ENCODE measurements around the gene CPZ.
"Not testable (repeated sequence)": the region's sequence is repeated elsewhere in the genome, so short reads cannot be mapped to it uniquely, and the experiment has no call there.

CPZ gene

DNA sequence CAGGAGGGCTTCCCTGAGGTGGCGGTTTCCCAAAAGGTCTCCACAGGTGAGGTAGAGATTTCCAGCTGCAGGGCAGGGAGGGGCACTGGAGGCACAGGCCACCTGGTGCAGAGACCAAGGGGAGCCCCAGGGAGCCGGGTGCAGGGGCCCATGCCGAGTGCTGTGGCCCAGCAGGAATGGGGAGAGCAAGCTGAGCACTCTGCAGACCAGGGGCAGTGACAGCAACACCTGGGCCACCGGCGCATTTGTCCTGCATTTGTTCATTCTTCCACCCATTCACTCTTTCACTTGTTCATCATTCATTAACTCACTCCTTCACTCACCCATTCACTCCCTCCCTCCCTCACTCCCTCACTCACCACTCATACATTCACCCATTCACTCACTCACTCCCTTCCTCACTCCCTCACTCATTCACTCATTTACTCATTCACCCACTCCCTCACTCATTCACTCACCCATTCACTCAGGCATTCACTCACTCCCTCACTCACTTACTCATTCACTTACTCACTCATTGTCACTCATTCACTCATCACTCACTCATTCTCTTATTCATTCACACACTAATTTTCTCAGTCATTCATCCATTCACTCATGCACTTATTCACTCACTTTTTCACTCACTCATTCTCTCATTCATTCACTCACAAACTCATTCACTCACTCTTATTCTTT is 16.3 kb downstream of the CPZ start:
- no peak for DNase-seq (ENCODE audit: low read depth in 1 of 2, low spot score in 1 of 2)

DNA sequence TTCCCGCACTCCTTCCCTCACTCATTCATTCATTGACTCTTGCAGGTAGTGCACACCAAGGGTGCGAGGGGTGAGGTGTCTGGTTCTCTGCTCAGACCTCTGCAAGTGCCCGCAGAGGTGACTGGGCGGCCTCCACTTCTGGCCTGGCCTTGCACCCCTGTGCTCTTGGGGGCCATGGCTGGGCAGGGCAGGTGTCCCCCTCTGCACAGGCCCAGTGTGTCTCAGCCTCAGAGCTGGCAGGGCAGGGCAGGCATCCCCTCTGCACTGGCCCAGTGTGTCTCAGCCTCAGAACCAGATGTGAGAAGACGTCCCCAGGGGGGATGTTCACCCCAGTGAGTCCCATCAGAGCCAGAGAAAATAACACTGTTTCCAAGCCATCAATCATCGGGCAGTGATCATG is 16.8 kb downstream of the CPZ start:
- DNase-seq (ENCODE audit: low read depth in 1 of 2, low spot score in 1 of 2) = no peak

DNA sequence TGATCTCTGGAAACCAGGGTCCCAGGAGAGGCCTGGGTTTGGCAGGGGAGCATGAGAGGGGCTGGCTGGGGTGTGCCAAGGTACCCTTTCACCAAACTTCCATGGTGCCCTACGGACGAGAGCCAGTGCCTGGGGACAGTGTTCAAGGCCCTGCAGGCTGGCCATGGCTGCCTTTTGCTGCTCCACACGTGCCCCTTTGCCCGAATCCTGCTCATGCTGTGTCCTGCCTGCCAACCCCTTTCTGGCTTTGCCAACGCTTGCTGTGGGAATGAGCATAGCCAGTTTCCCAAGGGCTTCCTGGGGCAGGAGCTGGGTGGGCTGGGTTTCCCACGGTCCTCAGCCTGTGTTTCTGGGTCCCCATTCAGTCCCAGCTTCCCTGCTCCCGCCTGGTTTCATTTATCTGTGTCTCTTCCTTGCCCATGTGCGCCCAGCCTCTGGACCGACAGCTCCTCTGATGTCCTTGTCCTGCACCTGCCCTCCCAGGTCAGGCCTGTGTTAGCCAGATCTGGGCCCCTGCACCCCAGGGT is 17.3 kb downstream of the CPZ start:
- no peak for DNase-seq (ENCODE audit: low read depth in 1 of 2, low spot score in 1 of 2)

DNA sequence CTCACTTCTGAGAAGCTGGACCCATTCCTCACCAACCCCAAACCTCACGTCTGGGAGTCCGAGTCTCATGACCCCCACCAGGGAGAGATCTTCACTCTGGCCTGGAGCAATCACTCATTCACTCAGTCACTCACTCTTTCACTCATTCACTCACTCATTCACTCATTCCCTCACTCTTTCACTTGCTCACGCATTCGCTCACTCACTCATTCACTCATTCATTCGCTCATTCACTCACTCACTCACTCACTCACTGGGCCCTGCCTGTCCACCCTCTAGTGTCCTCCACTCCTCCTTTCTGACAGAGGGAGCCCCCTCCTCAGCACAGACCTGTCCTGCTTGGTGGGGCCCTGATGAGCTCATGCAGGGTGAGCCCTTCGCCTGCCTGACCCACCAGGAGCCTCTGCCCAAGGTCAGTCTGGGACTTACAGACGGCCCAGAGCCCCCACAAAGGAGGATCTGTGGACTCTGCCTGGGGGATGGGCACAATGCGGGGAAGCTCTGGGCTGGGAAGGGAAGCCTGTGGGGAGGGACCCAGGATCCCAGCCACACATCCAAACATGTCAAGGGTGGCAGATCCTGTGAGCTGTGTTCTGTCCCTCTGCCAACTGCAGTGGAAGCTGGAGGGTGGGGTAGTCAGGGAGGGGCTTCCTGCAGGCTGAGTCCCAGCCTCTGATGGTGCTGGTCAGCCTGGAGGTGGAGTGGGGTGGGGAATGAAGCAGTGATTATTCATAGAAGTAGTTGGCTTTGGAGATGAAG is 18.5 kb downstream of the CPZ start:
- no peak for DNase-seq (ENCODE audit: low read depth in 1 of 2, low spot score in 1 of 2)

DNA sequence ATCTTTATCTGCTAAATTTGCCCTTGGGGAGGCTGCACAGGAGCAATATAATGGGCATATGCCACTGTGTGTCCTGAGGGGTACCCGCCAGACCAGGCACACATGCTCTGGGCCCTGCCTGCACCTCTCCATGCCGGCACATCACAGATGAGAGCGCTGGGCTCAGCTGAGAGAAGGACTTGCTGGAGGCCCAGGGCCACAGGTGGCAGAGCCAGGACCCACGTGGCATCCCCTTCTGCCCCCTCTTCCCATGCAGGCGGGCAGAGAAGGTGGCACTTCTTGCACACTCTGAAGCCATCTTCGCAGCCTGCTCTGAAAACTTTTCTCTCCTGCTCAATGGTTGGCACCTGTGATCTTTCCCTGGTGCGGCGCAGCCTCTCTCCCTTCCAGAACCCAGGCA is 20.1 kb downstream of the CPZ start:
- DNase-seq (ENCODE audit: low read depth in 1 of 2, low spot score in 1 of 2) = no peak

DNA sequence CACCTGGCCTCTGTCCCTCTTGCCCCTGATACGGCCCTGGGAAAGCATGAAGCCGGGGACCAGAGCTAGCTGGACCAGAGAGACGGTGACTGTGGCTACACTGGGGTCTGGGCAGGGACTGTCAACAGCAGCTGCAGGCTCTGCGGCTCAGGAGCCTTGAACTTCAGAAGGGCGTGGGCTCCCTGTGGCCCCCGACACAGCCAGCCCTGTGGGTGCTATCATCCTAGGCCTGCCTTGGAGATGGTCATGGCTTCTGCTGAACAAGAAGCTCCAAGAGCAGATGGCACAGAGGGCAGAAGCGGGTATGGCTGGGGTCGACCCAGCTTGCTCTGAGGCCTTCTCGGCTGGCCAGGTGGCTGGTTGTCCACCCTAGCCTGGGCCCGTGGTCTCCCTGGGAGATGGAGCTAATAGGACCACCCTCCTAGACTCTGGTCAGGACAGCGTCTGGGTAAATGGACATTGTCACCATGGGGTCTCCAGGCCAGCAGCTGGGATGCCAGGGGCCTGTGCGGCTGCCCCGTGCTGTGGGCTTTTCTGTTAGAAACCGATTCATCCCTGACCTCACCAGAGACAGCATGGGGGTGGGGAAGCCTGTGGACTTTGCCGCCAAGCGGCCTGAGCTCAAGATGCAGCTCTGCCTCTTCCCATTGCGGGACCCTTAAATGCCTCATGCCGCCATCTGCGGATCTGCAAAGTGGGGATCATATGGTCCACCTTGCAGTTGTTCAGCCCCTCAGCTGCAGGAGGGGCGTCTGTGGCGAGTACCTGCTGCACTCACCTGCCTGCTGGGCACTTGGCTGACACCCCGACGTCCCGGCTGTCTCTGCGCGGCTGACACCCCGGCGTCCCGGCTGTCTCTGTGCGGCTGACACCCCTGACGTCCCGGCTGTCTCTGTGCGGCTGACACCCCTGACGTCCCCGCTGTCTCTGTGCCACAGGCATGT is 21.1 kb downstream of the CPZ start:
- DNase-seq (ENCODE audit: low read depth in 1 of 2, low spot score in 1 of 2) = no peak

DNA sequence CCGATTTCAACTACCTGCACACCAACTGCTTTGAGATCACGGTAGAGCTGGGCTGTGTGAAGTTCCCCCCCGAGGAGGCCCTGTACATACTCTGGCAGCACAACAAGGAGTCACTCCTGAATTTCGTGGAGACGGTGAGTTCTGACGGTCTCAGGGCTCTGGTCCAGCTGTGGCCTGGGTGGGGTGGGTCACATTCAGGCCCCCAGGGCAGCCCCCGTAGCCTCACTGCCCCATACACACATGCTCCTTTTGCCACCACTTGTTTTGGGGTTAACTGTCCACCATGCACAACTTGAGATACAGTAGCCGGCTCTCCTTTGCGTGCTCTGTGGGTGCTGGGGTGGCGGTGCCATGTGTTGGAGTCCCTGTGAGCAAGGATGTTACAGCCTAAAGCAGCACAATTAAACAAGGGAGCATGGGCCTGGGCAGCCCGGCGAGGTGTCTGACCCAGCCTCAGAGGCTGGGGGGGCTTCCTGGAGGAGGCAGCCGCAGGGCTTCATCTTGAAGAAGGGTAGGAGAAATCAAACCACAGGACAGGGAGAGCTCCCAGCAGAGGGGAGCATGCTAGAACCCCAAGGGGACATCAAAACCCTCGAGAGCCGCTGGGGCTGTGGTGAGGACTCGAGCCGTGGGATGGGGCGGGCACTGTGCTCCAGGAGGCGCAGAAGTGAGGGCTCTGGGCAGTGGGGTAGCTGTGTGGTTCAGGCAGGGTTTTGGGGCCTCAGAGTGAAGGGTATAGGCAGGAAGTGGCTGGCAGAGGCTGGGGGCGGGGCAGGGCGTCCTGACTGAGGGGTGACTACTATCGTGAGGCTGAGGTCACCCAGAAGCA is 22.0 kb downstream of the CPZ start:
- DNase-seq (ENCODE audit: low read depth in 1 of 2, low spot score in 1 of 2) = no peak

DNA sequence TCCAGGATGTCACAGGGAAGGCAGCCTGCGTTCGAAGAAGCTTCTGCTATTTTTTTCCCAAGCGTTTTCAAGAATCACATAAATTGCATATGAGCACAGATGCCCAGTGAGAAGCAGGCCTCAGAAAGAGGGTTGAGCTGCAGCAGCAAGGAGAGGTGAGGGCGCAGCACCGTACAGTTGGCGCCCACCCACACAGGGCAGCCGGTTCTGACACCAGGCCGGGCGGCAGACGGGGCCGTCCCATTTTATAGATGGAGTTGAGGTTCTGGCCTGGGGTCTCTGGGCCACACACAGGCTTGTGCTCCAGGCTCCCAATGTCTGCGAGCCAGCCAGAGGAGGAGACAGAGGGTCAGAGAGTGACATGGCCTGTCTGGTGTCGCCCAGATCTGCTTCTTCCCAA is 22.8 kb downstream of the CPZ start:
- DNase-seq (ENCODE audit: low read depth in 1 of 2, low spot score in 1 of 2) = no peak

DNA sequence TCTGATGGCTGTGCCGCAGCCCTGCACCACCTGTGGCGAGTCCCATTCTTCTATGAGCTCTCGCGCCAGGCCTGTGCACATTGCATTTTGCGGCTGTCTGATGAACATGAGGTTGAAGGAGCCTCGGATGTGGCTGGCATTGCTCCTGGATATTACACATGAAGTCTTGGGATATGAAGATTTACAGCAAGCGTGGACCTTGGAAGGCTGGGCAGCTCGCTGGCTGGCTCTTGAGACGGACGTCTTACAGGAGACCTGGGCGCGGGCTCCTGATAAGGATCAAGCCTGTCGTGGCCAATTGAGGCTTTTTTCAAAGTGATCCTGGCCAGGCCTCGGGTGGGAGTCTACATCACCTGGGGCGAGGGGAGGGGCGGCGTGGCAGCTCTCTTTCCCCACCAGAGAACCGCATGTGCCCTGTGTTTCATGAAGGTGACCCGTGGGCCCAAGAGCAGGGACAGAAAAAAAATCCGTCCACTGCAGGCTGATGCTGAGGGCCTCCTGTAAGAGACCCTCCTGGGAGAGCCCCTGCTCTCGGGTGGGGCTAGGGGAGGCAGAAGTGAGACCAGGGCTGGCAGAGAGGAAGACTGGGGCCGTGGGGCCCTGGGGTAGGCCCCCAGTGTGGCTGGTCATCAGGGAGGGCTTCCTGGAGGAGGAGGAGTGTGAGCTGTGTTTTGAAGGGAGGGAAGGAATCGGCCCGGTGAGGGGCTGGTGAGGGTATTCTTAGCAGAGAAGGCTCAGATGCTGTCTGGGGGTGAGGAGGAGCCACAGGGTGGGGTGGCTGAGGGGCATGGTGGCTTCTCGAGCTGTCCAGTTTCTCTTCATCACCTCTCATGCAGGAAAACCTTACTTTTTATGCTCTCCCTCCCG is 23.6 kb downstream of the CPZ start:
- DNase-seq (ENCODE audit: low read depth in 1 of 2, low spot score in 1 of 2) = no peak

DNA sequence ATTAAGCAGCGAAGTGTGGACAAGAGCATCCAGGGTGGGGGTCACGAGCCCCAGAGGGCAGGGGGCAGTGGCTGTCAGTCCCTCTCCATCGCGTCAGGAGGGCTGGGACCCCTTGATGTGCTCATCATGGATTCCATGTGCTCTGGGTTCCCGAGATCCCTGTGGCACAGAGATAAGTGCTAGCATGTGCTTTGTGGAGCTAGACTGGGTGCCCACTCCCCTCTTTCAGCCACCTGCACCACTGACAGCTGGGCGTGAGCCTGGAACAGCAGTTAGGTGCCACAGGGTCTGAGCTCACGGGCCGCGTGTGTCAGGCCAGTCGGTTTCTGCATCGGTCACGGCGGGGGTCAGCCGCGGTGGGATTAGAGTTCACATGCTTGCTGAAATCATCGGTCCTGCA is 24.3 kb downstream of the CPZ start:
- no peak for DNase-seq (ENCODE audit: low read depth in 1 of 2, low spot score in 1 of 2)

DNA sequence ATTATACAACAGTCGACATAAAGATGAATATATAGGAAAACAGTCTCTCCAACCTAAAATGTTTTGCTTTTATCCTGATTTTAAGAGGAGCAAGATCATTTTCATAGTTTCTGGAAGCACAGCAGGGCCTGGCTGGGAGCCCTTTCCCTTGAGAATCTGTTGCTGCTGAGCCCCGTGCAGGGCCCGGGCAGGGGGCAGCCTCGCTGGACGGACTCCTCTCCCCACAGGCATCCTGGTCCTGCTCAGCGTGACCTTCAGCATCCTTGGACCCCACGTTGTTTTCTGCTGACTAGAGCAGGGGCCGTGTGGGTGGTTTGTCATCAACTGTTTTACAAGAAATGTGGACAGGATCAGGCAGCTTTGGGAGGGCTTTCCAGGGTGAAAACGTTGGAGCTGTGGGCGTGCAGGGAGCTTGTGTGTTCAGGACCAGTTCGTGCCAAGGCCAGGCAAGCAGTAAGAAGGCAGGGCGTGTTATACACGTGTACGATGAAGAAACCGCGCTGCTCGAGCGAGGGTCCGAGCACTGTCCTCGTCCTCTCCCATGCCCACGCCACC is 25.0 kb downstream of the CPZ start:
- DNase-seq (ENCODE audit: low read depth in 1 of 2, low spot score in 1 of 2) = no peak

DNA sequence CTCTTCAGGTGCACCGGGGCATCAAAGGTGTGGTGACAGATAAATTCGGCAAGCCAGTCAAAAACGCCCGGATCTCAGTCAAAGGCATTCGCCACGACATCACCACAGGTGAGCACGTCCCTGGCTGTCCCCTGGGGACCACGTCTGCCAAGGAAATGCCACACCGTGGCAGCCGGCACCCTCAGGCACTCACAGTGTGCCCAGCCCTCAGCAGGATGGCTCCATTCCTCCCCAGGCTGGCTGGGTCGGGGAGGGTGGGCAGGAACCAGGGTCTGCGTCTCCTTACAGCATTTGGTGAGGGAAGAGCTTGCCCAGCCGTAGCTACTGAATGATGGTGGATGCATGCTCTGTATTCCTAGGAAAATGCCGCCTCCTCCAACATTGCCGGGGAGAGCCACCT is 25.9 kb downstream of the CPZ start:
- DNase-seq (ENCODE audit: low read depth in 1 of 2, low spot score in 1 of 2) = no peak

DNA sequence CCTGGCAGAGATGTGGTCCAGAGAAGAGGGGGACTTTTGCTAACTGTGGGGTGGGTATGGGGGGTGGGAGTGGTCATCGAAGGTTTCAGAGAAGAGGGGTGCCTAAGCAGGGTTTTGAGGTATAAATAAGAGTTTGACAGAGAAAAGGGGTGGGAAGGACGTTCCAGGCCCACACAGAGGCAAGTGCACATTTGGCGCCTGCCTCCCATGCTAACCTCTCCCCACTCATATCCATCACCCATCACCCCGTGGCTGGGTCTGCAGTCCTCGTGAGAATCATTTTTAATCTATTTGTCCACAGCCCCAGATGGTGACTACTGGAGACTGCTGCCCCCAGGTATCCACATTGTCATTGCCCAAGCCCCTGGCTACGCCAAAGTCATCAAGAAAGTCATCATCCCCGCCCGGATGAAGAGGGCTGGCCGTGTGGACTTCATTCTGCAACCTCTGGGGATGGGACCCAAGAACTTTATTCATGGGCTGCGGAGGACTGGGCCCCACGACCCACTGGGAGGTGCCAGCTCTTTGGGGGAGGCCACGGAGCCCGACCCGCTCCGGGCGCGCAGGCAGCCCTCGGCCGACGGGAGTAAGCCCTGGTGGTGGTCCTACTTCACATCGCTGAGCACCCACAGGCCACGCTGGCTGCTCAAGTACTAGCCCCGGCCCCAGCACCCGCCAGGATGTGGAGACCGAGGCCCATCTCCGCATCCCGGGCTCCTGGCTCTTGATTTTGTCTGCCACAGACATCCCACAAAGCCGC is 26.6 kb downstream of the CPZ start:
- no peak for DNase-seq (ENCODE audit: low read depth in 1 of 2, low spot score in 1 of 2)

DNA sequence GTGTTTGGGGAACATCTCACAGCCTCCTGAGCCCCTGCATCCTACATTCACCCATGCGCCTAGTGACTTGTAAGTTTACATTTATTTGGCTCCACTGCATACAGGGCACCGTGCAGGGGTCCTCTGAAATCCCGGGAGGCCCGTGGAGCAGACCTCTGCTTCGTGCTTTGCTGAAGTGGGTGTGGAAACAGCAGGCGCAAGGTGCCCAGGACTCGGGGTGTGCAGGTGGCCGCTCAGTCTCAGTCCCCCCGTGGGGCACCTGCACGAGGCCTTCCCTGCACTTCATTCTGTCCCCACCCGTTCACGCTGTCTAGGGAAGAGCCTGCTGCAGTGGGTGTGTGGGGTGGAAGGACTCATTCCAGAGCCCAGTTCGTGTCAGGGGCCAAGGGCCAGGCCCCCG is 28.6 kb downstream of the CPZ start:
- not testable (repeated sequence) for DNase-seq (ENCODE audit: low read depth in 1 of 2, low spot score in 1 of 2)

DNA sequence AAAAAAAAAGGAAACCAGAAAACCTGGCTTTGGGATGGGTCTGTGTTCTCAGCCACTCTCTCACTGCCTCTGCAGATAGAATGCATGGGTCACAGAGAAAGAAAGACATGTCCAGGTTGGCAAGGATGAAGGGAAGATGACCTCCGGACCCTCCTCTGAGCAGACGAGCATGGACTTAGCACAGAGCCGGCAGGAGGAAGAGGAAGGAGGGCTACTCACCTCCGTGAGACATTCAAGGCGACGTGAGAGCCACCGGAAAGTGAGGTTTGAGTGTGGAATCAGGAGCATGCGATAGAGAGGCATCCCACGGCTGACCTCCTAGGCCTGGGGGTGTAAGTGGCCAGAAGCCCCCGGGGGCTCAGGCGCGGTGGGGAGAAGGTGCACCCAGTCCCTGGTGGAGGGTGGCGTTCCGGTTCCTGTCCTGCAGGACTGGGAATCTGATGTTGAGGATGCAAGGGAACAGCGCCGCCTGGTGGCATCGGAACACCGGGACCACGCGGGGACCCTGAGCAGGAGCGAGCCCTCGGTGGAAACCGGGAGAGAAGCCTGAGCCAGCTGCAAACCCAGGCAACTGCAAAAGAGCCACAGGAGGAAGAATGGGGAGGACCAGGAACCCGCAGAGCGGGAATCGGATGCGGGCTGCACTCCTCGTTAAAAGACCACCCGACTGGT is 32.2 kb downstream of the CPZ start:
- DNase-seq (ENCODE audit: low read depth in 1 of 2, low spot score in 1 of 2) = not testable (repeated sequence)

DNA sequence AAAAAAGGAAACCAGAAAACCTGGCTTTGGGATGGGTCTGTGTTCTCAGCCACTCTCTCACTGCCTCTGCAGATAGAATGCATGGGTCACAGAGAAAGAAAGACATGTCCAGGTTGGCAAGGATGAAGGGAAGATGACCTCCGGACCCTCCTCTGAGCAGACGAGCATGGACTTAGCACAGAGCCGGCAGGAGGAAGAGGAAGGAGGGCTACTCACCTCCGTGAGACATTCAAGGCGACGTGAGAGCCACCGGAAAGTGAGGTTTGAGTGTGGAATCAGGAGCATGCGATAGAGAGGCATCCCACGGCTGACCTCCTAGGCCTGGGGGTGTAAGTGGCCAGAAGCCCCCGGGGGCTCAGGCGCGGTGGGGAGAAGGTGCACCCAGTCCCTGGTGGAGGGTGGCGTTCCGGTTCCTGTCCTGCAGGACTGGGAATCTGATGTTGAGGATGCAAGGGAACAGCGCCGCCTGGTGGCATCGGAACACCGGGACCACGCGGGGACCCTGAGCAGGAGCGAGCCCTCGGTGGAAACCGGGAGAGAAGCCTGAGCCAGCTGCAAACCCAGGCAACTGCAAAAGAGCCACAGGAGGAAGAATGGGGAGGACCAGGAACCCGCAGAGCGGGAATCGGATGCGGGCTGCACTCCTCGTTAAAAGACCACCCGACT is 37.8 kb downstream of the CPZ start:
- not testable (repeated sequence) for DNase-seq (ENCODE audit: low read depth in 1 of 2, low spot score in 1 of 2)

DNA sequence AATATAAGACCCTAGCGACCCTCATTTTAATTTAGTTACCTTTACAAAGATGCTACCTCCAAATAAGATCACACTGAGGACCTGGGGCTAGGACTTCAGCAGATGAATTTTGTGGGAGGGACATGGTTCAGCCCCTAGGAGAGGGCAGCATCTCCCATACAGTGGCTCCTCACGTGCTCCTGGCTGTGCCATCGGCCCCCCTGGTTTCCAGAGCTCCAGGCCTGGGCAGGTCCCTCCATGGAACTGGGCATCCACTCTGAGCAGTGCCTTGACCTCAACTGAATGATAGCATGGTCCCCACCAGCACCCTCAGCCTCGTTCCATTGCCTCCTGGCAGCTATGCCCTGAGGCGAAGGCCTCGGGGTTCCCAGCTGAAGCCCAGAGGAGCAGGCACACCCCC is 39.3 kb downstream of the CPZ start:
- DNase-seq (ENCODE audit: low read depth in 1 of 2, low spot score in 1 of 2) = not testable (repeated sequence)

DNA sequence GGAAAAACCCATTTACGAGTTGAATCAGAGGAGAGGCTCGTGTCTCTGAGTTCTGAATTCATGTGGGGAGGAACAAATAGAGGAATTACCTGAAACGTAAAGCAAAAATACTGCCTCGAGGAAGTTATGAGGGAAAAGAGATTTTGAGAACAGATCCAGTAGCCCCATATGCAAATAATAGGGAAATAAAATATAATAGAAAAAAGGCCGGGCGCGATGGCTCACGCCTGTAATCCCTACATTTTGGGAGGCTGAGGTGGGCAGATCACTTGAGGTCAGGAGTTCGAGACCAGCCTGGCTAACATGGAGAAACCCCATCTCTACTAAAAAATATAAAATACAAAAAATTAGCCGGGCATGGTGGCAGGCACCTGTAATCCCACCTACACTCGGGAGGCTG is 42.2 kb downstream of the CPZ start:
- not testable (repeated sequence) for DNase-seq (ENCODE audit: low read depth in 1 of 2, low spot score in 1 of 2)
